PFSK-1 (cell line): ENCODE measurements around the gene NAALADL2.

ENCODE experiments used
- POLR2AphosphoS5 ChIP-seq: IDR thresholded peaks from 2 replicates; pipeline ENCODE4 v1.6.1; 2012; ENCODE audit warnings: low read depth, mild to moderate bottlenecking, control low read depth, low read length, moderate library complexity
- SIN3A ChIP-seq: IDR thresholded peaks from 2 replicates; pipeline ENCODE4 v1.6.1; 2012; ENCODE audit warnings: mild to moderate bottlenecking, low read length, moderate library complexity, borderline replicate concordance; ENCODE audit not compliant: insufficient read depth

DNA sequence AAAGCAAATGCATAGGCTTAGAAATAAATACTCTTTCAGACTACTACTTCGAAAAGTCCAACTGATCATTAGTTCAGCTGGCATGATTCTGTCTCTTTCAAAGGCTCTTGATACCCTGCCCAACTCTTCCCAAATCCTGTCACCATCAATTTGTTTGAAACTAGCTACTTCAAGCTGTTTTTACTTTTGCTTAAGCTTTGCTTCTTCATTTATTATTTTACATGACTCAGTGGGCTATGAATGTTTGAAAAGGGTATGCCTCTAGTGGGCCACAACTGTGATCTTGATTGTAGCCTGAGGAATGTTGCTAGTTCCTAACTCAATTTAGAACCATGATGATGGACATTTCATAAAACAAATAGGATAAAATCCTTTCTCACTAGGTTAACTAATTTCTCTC lies 340.8 kb downstream of the NAALADL2 start:
- TF ChIP-seq POLR2AphosphoS5 (no peak), SIN3A (no peak)
